GM03348 (cell line): ENCODE measurements around the gene NR2E1.
A peak's percentile ranks its signal among the peaks of the same experiment; 100 is the strongest.

ENCODE experiments used
- DNase-seq: peaks from one replicate; pipeline ENCODE4 v3.0.0; 2012; ENCODE audit warnings: low spot score

The NR2E1 gene

DNA sequence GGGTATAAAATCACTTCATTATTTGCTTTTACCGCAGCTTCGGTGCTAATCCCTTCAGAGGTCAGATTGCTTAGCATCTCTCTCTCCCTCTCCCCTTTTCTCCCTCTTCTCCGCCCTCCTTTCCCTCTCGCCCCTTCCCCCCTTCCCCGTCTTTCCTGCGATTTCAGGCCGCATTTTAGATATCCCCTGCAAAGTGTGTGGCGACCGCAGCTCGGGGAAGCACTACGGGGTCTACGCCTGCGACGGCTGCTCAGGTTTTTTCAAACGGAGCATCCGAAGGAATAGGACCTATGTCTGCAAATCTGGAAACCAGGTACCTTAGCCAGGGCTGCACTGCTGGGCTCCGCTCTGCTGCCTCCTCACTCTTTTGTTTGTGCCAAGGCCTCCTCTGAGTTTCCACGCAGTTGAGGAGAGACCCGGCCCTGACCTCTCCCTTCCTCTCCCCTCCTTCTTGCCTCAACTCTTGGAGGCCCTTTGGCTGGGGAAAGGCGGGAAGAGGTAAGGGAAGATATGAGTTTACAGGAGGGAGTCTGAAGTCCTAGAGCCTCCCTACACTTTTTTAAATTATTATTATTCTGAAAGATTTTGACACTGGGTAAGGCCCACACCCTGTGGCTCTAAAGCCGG lies 5.6 kb downstream of the NR2E1 start:
- DNase-seq: no peak

GRCh38 chr6:108171918-108172516 lies 6.2 kb downstream of the NR2E1 start:
- DNase-seq: no peak

DNA sequence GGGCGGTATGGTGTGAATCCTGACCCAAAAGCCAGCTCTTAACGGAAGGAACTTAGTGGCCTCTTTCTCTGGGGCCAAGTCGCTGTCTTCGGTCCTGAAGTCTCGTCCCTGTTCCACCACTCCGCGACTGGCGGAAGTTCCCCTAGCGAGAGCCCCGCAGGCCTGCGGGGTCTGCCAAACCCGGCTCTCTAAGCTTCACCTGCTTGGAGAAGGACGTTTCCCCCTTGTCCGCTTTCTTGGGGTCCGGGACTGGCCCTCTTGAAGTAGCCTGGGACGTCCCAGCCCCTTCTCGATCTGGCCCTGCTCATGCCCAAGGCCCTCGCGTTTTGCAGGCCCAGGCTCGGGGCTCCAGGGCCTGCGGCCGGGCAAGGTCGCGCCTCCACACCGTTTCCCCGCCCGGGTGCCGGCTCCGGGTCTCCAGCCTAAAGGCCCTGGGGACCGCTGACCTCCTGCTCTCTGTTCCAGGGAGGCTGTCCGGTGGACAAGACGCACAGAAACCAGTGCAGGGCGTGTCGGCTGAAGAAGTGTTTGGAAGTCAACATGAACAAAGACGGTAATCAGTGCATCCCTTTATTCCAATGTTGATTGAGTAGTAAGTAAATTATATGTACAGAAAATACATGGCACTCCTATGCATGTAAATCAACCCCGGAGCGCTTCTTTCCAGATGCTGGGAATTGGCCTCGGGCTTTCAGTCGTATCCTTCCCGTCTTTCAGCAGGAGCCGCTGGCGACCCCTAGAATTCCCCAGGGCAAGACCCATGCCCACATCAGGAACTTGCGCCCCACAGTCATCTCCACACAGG lies 8.8 kb downstream of the NR2E1 start:
- peak; percentile 57 for DNase-seq

DNA sequence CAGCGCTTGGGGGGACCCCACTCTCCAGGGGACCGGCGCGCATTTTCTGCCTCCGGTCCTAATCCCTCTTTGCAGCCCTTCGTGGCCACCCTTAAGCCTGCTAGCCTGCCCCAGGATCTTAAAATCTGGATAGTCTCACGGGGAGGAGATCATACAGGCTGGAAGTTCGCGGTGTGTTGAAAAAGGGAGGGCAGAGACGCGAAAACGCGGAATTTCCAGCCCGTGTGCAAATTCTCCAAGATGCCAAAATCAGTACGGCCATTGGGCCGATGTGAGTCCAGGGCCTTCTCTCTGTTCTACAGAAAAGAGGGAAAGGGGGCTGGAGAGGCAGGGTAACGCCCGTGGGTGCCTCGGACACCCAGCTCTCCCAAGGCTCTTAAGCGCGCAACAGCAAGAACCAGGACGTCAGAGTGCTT lies 9.4 kb downstream of the NR2E1 start:
- no peak for DNase-seq

DNA sequence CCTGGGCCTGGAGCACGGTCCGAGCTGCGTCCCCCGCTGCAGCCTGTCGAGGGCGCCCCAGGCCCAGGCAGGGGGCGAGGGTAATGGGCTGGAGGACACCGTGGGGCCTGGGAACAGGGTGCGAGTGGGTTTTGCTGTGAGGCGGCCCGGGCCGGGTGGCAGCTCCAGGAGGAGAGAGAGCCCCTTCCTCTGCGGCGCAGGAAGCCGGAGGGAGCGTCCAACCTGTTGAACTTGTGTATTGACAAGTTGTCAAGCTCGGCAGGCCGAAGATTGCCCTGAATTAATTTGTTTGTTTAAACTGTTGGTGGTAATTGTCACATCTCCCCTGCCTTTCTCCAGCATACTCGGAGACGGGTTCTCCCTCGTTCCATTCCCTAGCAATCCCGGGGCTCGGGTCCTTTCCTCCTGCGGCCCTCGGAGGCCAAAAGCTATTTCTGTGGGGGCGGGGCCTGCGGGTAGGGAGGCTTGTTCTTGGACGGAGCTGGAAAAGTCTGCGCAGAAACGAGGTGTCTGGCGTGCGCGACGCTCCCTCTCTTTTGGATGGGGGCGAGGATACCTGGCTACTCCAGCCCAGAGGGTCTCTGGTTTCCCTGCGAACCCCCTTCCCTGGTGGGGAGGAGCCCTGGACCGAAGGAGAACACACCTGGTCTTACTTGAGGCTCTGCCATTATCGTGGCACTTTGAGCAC lies 9.9 kb downstream of the NR2E1 start:
- no peak for DNase-seq

DNA sequence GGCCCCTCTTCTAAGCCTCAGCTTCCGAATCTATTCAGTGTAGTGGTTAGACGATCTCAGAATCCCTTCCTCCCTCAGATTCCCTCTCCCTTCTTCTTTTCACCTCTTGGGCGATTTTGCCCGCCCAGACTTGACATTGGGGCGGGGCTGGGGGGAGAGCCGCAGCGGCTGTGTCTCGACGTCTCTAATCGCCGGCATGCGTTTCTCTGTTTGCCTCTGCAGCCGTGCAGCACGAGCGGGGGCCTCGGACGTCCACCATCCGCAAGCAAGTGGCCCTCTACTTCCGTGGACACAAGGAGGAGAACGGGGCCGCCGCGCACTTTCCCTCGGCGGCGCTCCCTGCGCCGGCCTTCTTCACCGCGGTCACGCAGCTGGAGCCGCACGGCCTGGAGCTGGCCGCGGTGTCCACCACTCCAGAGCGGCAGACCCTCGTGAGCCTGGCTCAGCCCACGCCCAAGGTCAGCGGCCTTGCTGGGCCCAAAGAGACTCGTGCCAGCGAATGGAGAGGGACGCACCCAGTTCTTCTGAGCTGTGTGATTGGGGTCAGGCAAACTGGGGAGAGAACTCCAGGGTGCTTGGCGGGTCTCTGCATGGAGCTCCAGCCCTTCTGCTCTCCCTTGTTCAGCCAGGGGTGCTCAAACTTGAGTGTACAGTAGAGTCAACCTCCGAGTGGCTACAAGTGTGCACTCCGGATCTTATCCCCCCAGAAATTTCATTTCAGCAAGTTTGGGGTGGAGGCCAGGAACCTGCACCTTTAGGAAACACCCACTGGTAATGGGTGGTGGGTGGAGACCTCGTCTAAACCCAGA lies 10.7 kb downstream of the NR2E1 start:
- no peak for DNase-seq

- no peak for DNase-seq
These were observed 13.9 kb downstream of the NR2E1 start for GRCh38 chr6:108179741-108180140.

GRCh38 chr6:108180266-108180665 lies 14.4 kb downstream of the NR2E1 start:
- DNase-seq: no peak

- DNase-seq: no peak
These were observed 15.0 kb downstream of the NR2E1 start for GRCh38 chr6:108180776-108181175.

DNA sequence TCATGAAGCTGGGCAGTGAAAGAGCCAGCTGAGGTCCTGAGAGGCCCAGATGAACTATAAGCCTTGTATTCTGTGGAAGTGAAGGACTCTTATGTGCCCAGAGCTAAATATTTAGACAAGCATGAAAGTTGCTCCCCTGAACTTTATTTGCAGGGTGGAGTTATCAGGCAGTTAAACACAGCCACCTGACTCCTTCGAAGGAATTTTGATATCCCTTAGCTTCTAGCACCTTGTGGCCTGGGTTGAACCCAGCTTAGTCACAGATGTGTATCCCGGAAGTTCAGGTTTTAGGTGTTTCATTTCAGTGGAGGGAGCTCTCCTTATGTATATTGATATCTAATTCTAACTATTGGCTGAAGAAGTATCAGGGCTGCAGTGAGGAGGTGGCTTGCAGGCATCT lies 20.4 kb downstream of the NR2E1 start:
- DNase-seq: no peak

DNA sequence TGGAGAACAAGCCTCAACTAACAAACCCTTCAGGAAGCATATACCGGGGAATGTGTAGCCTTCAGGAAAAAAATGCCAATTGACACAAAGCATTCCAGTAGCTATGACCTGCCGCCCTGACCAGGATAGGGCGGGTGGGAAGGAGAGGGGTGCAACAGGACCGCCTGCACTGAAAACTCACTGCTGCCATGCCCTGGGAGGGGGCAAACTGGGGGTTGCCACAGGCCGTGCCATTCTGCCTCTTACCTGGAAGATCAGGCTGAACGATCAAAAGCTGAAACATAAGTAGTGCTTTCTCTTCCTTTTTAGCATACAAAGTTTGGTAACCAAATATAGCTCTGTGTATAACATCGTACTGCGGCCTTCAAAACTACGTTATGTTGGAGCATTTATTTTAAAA lies 21.7 kb downstream of the NR2E1 start:
- no peak for DNase-seq

GRCh38 chr6:108193131-108193530 lies 27.3 kb downstream of the NR2E1 start:
- DNase-seq: no peak

- DNase-seq: no peak
These were observed 28.0 kb downstream of the NR2E1 start for GRCh38 chr6:108193835-108194234.

DNA sequence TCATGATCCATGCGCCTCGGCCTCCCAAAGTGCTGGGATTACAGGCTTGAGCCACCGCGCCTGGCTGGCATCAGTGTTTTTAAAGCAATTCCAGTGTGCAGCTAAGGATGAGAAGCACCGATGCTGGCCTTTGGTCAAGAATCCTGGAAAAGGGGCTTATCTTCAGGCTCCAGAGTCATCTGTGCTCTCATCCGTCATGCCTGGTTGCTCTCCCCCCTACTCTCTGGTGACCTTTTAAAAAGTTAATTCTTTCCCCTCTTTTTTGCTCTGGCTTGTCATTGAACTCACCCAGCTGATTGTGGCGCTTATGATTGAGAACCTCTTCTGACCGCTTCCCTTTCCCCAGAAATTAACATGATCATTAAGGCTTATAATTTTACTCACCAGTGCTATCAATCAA lies 28.7 kb downstream of the NR2E1 start:
- DNase-seq: no peak

- DNase-seq: no peak
These were observed 29.4 kb downstream of the NR2E1 start for GRCh38 chr6:108195209-108195608.

GRCh38 chr6:108198761-108199498 lies 33.1 kb downstream of the NR2E1 start:
- no peak for DNase-seq

GRCh38 chr6:108200186-108200585 lies 34.4 kb downstream of the NR2E1 start:
- DNase-seq: no peak

DNA sequence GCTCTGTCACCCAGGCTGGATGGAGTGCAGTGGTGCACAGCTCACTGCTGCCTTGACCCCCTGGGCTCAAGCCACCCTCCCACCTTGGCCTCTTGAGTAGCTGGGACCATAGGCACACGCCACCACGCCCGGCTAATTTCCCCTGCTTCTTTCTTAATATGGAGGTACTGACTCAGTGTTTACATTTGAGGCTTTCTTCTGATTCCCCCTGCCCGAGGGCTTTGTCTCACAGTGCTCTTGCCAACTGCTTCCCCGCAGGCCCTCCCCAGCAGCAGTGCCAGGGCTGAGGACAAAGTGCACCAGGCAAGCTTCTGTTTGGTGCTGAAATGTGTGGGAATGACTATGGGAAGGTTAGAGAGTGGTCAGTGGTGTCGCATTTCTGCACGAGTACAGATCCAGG lies 34.8 kb downstream of the NR2E1 start:
- no peak for DNase-seq

DNA sequence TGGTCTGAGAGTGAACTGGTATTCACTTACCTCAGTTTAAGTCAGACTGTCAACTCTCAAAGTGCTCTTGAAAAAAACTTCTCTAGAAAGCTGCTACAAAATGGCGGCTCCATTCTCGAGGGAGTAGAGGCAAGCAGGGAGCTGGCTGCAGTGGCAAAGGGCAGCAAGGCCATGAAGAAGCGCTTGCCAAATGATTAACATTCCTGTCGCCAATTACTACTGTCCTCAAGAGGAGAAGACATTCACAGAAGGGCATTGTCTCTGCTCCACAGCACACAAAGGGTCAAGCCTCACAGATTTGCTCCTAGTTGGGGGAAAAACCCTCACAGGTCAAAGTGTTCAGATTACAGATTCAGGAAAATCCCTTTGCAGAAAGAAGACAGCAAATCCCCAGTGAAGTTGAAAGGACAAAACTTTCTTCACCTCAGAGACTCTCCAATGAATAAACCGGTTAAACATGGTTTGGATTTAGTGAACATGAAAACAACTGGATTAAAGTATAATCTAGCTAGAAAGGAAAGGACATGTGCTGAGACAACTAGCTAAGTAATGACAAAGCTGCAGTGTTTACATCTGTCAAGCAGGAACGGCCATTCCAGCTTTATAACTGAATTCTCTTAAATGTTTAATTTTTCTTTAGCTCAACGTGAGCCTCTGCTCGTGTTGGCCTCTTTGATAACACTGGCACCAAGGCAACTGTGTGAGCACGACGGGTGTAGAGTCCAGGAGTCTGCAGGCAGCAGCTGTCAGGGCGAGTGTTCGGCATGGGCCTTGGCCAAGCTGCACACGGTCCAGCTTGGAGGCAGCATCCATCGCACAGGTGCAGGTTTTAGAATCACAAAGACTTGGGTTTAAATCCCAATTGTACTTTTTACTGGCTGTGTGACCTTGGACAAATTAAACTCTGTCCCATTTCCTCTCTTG lies 37.6 kb downstream of the NR2E1 start:
- DNase-seq: no peak

DNA sequence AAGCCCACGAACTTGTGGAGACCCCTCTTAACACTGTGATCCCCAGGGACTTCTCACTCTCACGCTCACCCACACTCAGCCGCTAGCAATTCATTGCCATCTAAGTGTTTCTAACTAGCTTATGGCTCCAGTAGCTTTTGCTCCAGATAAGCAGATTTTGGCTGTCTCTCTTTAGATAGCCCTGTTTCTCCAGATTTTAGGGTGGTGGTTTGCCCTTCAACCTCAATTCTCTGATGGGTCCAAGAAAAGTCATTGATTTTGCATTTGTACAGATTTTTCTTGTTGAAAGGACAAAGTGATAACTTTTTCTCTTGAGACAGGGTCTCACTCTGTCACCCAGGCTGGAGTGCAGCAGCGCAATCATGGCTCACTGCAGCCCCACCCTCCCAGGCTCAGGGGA lies 41.2 kb downstream of the NR2E1 start:
- DNase-seq: no peak
